ENCODE results near the gene IL9.
"Not testable (repeated sequence)": the region's sequence is repeated elsewhere in the genome, so short reads cannot be mapped to it uniquely, and the experiment has no call there.

IL9 gene

GRCh38 chr5:135866016-135866415 is 29.6 kb downstream of the IL9 start:
- no peak for DNase-seq (ENCODE audit: low read depth)
- no peak overlapping the region for H3K4me3 ChIP-seq (ENCODE audit: low read depth, low read length)
- no peak for TF ChIP-seq CTCF (IDR thresholded peaks at IDR 0.05; ENCODE audit: insufficient read depth, low read depth, low read length, missing control alignments)

GRCh38 chr5:135864503-135865435 is 30.9 kb downstream of the IL9 start:
- no peak for DNase-seq (ENCODE audit: low read depth)
- TF ChIP-seq CTCF (IDR thresholded peaks at IDR 0.05; ENCODE audit: insufficient read depth, low read depth, low read length, missing control alignments), result no peak
- H3K4me3 ChIP-seq (ENCODE audit: low read depth, low read length), result no peak overlapping the region

- no peak for TF ChIP-seq CTCF (IDR thresholded peaks at IDR 0.05; ENCODE audit: insufficient read depth, low read depth, low read length, missing control alignments)
- DNase-seq (ENCODE audit: low read depth), result no peak
These were observed 32.9 kb downstream of the IL9 start for GRCh38 chr5:135862744-135863143.

DNA sequence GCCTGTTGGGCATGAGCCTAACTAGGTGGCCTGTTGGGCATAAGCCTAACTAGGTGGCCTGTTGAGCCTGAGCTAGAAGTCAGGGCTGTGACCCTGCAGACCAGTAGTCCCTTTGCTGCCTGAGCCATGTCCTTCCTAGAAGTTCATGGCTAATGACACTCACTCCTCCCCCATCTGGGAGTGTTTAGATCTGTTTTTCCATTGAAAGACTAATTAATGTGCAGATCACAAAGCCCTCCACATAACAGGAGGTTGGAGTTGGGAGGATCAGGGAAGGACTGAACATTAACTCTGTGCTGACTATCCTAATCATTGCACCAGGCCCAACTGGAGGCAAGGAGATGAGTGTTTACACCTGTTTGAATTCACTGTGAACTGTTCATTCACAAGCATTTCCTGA is 33.6 kb downstream of the IL9 start:
- no peak for TF ChIP-seq CTCF (IDR thresholded peaks at IDR 0.05; ENCODE audit: insufficient read depth, low read depth, low read length, missing control alignments)
- no peak overlapping the region for H3K4me3 ChIP-seq (ENCODE audit: low read depth, low read length)

More at GRCh38 chr5:135862744-135863143, 32.9 kb downstream of the IL9 start:
- H3K4me3 ChIP-seq (ENCODE audit: low read depth, low read length), result no peak overlapping the region

DNA sequence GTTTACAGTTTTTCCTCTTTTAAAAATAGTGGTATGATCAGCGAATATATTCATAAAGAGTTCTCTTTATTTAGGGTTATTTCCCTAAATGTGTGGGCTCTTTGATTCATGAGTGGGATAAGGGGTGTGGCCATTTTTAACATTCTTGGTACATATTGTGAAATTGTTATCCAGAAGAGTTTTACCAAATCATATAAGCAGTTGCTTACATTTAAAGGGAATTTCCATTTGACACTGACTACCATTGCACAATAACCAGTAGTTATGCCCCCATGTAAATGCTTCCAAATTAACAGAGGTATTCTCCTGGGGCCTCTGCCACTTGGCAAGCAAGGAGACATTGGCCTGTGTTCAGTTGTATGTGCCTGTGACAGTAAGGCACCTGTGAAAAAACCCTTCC is 34.0 kb downstream of the IL9 start:
- TF ChIP-seq CTCF (IDR thresholded peaks at IDR 0.05; ENCODE audit: insufficient read depth, low read depth, low read length, missing control alignments), result no peak
- no peak overlapping the region for H3K4me3 ChIP-seq (ENCODE audit: low read depth, low read length)
- DNase-seq (ENCODE audit: low read depth), result no peak

More for the DNA sequence above, 33.6 kb downstream of the IL9 start:
- DNase-seq (ENCODE audit: low read depth), result no peak

DNA sequence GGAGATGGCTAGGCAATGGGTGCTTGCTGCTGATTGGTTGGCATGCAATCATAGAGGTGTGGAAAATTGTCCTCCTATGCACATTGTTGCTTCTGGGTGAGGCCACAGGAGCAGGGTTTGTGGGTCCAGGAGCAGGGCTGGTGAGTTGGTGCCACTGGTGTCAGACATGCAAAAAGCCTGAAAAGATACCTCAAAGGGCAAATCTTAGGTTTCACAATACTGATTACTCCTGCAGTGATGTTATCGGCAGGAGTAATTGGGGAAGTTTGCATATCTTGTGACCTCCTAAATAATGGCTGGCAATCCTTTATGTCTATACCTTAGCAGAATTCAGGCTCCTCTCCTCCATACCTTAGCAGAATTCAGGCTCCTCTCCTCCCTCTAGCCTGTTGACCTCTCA is 36.0 kb downstream of the IL9 start:
- DNase-seq (ENCODE audit: low read depth), result no peak
- H3K4me3 ChIP-seq (ENCODE audit: low read depth, low read length), result no peak overlapping the region
- TF ChIP-seq CTCF (IDR thresholded peaks at IDR 0.05; ENCODE audit: insufficient read depth, low read depth, low read length, missing control alignments), result no peak

DNA sequence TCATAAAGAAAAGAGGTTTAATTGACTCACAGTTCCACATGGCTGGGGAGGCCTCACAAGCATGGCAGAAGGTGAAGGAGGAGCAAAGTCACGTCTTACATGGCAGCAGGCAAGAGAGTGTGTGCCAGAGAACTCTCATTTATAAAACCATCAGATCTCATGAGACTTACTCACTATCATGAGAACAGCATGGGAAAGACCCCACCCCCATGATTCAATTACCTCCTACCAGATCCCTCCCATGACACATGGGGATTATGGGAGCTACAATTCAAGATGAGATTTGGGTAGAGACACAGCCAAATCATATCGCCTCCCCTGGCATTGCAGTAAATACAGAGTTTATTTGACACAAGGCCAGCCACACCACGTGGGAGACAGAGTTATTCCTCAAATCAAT is 36.5 kb downstream of the IL9 start:
- not testable (repeated sequence) for DNase-seq (ENCODE audit: low read depth); H3K4me3 ChIP-seq (ENCODE audit: low read depth, low read length)

Measured in GM12865 (cell line).